ENCODE measurements around the gene MTMR6.

MTMR6 gene

GRCh38 chr13:25288966-25289365 is 1.7 kb upstream of the MTMR6 start:
- H4K20me1 ChIP-seq (ENCODE audit: insufficient read depth, low read length, poor library complexity, severe bottlenecking) = peaks cover 17% of the 10 kb centered on the region
- TF ChIP-seq EZH2phosphoT487 (IDR thresholded peaks at IDR 0.05; ENCODE audit: borderline replicate concordance) (no peak), CTCF (conservative IDR thresholded peaks at IDR 0.05; ENCODE audit: low read length) (no peak)
- peaks cover 44% of the 10 kb centered on the region for H3K4me1 ChIP-seq (ENCODE audit: insufficient read depth, low read length, poor library complexity, severe bottlenecking)
- no peak overlapping the region for H3K4me3 ChIP-seq (ENCODE audit: low read length, poor library complexity, severe bottlenecking)
- 0 out of 2 replicates have a peak, but pooled peaks cover 3% of the 10 kb centered on the region for H3F3A ChIP-seq (ENCODE audit: low read depth)
- no peaks in the 10 kb centered on the region for H3K36me3 ChIP-seq (ENCODE audit: insufficient read depth, low read length)
- no peaks in the 10 kb centered on the region for H3K9me3 ChIP-seq (ENCODE audit: insufficient read depth, low read depth, low read length)
- H3K27me3 ChIP-seq (ENCODE audit: insufficient read depth, low read length, poor library complexity, severe bottlenecking) = no peaks in the 10 kb centered on the region
- H3K9ac ChIP-seq (ENCODE audit: low read depth, low read length, poor library complexity, severe bottlenecking) = no peak overlapping the region
- H3K9me2 ChIP-seq (replicated peaks; ENCODE audit: low read depth, low read length) = no peaks in the 10 kb centered on the region
- peak overlapping the region; percentile 16; the same call in 1 of the 2 replicates for H2AFZ ChIP-seq (ENCODE audit: low read length)
- H3K4me2 ChIP-seq (ENCODE audit: low read depth, low read length, poor library complexity, severe bottlenecking) = no peak overlapping the region
- H3K79me2 ChIP-seq (ENCODE audit: insufficient read depth, low read length) = peaks cover 31% of the 10 kb centered on the region

- peak overlapping the region; percentile 98 for H2AFZ ChIP-seq (ENCODE audit: low read length)
Observed at GRCh38 chr13:25286308-25286968, 850 bp downstream of the MTMR6 start.

GRCh38 chr13:25281935-25282332 is 5.4 kb downstream of the MTMR6 start:
- Histone ChIP-seq H3K27me3 (ENCODE audit: insufficient read depth, low read length, poor library complexity, severe bottlenecking) (no peaks in the 10 kb centered on the region), H3F3A (ENCODE audit: low read depth) (peaks cover 10% of the 10 kb centered on the region; the same call in 1 of the 2 replicates), H3K9me3 (ENCODE audit: insufficient read depth, low read depth, low read length) (no peaks in the 10 kb centered on the region), H3K36me3 (ENCODE audit: insufficient read depth, low read length) (no peaks in the 10 kb centered on the region), H3K4me1 (ENCODE audit: insufficient read depth, low read length, poor library complexity, severe bottlenecking) (peaks cover 66% of the 10 kb centered on the region), H3K9ac (ENCODE audit: low read depth, low read length, poor library complexity, severe bottlenecking) (no peak overlapping the region), H4K20me1 (ENCODE audit: insufficient read depth, low read length, poor library complexity, severe bottlenecking) (peaks cover 44% of the 10 kb centered on the region), H3K9me2 (replicated peaks; ENCODE audit: low read depth, low read length) (no peaks in the 10 kb centered on the region), H3K79me2 (ENCODE audit: insufficient read depth, low read length) (peaks cover 90% of the 10 kb centered on the region), H3K4me3 (ENCODE audit: low read length, poor library complexity, severe bottlenecking) (peak overlapping the region; percentile 59), H2AFZ (ENCODE audit: low read length) (no peak overlapping the region), H3K4me2 (ENCODE audit: low read depth, low read length, poor library complexity, severe bottlenecking) (peak overlapping the region; percentile 67)
- no peak for TF ChIP-seq EZH2phosphoT487 (IDR thresholded peaks at IDR 0.05; ENCODE audit: borderline replicate concordance)
- no peak for TF ChIP-seq CTCF (conservative IDR thresholded peaks at IDR 0.05; ENCODE audit: low read length)

More at GRCh38 chr13:25286308-25286968, 850 bp downstream of the MTMR6 start:
- peaks cover 12% of the 10 kb centered on the region; the same call in 1 of the 2 replicates for H3F3A ChIP-seq (ENCODE audit: low read depth)
- no peaks in the 10 kb centered on the region for H3K9me3 ChIP-seq (ENCODE audit: insufficient read depth, low read depth, low read length)
- H3K4me3 ChIP-seq (ENCODE audit: low read length, poor library complexity, severe bottlenecking) = peak overlapping the region; percentile 99
- TF ChIP-seq CTCF (conservative IDR thresholded peaks at IDR 0.05; ENCODE audit: low read length) (no peak), EZH2phosphoT487 (IDR thresholded peaks at IDR 0.05; ENCODE audit: borderline replicate concordance) (no peak)
- H3K9me2 ChIP-seq (replicated peaks; ENCODE audit: low read depth, low read length) = no peaks in the 10 kb centered on the region
- H3K27me3 ChIP-seq (ENCODE audit: insufficient read depth, low read length, poor library complexity, severe bottlenecking) = no peaks in the 10 kb centered on the region
- H3K9ac ChIP-seq (ENCODE audit: low read depth, low read length, poor library complexity, severe bottlenecking) = peak overlapping the region; percentile 95
- peaks cover 53% of the 10 kb centered on the region for H3K79me2 ChIP-seq (ENCODE audit: insufficient read depth, low read length)
- H3K36me3 ChIP-seq (ENCODE audit: insufficient read depth, low read length) = no peaks in the 10 kb centered on the region
- peak overlapping the region; percentile 97 for H3K4me2 ChIP-seq (ENCODE audit: low read depth, low read length, poor library complexity, severe bottlenecking)
- peaks cover 49% of the 10 kb centered on the region for H3K4me1 ChIP-seq (ENCODE audit: insufficient read depth, low read length, poor library complexity, severe bottlenecking)
- peaks cover 33% of the 10 kb centered on the region for H4K20me1 ChIP-seq (ENCODE audit: insufficient read depth, low read length, poor library complexity, severe bottlenecking)
